ENCODE measurements around the gene CHD5.

Gene CHD5

GRCh38 chr1:6099297-6099696 lies 80.8 kb downstream of the CHD5 start:
- no peak for DNase-seq (ENCODE audit: low spot score)

DNA sequence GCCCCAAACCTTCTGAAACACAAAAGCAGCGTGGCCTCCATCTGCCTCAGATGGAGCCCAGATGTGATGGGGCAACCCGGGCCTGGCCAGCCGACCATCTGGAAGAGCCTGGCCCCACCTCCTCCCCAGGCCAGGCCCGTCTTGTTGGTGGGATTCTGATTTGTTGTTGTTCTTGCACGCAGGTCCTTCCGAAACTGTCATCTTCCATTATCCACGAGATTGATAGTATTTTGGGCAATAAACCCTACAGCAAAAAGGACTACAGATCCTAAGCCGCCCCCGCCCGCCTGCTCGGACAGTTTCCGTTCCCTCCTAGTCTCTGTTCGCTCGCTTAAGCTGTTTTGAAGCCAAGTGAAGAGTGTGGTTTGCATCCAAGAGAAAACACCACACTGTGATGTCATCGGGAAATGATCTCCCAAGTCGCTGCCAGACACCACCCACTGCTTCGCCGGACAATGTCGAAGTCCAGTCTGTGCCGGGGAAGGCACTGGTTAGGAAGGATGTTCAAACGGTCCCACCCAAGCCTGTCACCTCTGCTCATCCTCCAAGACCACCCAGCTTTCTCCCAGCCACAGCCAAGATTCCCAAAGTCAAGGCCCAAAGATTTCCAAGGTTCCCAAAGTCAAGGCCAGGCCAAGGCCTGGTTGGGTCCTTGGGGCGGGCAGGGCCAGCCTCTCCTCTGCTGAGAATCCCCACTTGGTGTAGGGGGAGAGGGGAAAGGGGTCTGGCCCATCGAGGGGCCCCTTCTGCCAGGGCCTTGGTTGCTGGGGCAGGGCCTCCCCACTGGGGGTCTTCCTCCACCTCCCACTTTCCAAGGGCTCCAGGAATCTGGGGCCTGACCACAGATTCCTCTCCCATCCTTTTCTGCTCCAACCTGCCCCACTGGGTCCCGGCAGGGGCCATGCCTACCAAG lies 81.6 kb downstream of the CHD5 start:
- no peak for DNase-seq (ENCODE audit: low spot score)

DNA sequence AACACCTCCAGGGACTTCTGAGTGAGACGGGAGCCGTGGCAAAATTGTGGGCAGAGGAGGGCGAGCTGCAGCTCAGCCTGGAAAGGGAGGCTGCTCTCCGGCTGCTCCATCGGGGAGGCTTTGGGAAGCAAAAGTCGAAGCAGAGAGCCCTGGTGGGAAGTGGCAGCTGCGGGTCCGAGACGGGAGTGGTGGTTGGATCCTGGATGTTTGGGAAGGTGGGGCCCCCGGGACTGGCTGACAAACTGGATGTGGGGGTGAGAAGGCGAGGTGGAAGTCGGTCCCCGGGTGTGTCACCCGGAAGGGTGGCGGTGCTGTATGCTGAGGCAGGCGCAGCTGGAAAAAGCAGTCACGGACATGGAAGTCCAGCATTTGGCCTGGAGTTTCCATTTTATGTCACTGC lies 82.3 kb downstream of the CHD5 start:
- DNase-seq (ENCODE audit: low spot score): no peak

GRCh38 chr1:6097117-6097595 lies 83.0 kb downstream of the CHD5 start:
- DNase-seq (ENCODE audit: low spot score): no peak

DNA sequence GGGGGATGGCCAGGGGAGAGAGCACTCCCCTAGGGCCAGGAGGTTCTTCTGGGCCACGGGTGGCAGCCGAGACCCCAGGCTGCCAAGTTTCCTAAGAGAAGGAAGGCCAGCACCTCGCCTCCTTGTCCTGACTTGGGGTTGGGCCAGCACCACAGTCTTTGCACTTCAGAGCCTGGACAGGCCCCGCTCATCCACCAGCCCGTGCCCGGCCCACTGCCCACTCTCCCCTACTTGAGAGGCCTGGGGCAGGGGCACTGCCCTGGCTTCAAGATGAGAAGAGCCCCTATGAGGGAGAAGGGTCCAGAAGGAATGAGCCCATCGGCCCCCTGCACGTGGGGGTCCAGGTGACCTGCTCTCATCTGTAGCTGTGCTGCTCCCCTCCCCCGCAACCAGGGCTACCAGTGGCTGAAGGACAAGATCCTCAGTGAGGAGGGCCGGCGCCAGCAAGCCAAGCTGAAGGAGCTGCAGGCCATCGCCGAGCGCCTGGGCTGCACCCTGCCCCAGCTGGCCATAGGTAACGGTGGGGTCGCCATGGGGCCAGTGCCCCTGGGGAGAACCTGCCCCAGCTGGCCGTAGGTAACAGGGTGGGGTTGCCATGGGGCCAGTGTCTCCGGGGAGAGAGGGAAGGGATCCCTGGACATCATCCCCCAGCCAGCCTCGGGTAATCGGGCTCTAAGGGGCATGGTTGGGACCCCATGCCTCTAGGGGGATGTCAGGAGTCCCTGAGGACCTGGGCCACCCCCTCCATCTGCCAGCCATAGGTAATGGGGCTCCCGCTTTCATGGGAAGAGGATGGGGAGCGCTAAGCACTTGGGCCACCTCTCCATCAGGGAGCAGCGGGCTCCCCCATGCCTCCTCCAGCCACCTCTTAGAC lies 83.6 kb downstream of the CHD5 start:
- no peak for DNase-seq (ENCODE audit: low spot score)

GRCh38 chr1:6095511-6096242 lies 84.4 kb downstream of the CHD5 start:
- no peak for DNase-seq (ENCODE audit: low spot score)

GRCh38 chr1:6094801-6095505 lies 85.2 kb downstream of the CHD5 start:
- DNase-seq (ENCODE audit: low spot score): no peak

GRCh38 chr1:6094246-6094645 lies 85.9 kb downstream of the CHD5 start:
- DNase-seq (ENCODE audit: low spot score): no peak

DNA sequence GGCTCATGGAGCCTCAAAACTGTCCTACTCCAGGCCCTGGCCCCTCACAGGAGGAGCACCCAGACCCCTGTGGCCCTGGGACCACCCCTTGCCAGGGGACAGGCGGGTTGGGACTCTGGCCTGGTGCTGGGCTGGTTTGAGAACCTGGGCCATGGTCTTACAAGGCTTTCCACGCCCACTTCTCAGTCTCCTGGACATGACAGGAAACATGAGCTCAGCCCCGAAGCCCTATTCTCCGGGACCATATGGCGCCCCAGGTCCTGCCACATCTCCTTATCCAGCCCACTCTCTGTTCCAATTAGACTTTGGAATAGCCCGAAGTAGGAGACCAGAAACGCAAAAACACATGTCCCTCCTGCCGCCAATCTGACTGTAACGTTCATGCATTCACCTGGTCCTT lies 86.5 kb downstream of the CHD5 start:
- DNase-seq (ENCODE audit: low spot score): no peak

GRCh38 chr1:6093071-6093470 lies 87.0 kb downstream of the CHD5 start:
- DNase-seq (ENCODE audit: low spot score): no peak

GRCh38 chr1:6092211-6092610 lies 87.9 kb downstream of the CHD5 start:
- no peak for DNase-seq (ENCODE audit: low spot score)

- no peak for DNase-seq (ENCODE audit: low spot score)
Observed at GRCh38 chr1:6091823-6092109, 88.4 kb downstream of the CHD5 start.

GRCh38 chr1:6090996-6091822 lies 88.9 kb downstream of the CHD5 start:
- DNase-seq (ENCODE audit: low spot score): no peak

DNA sequence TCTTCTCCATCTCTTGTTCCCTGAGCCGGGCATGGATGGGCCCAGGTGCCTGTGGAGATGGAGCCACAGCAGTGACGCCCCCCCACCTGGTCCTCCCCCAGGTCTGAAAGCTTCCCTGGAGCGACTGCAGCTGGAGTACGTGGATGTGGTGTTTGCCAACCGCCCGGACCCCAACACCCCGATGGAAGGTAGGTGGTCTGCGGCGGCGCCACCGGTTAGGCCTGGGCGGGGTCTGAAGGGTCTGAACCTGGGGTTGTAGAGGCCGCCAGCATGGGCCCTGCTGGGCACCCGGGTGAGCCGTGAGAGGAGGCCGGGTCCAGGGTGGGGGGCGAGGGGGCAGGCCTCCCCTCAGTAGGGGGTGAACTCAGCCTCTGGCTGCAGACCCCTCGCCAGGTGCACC lies 89.8 kb downstream of the CHD5 start:
- DNase-seq (ENCODE audit: low spot score): no peak

- no peak for DNase-seq (ENCODE audit: low spot score)
Observed at GRCh38 chr1:6088956-6089355, 91.2 kb downstream of the CHD5 start.

- no peak for DNase-seq (ENCODE audit: low spot score)
Observed at GRCh38 chr1:6087958-6088357, 92.2 kb downstream of the CHD5 start.

- no peak for DNase-seq (ENCODE audit: low spot score)
Observed at GRCh38 chr1:6087377-6087772, 92.7 kb downstream of the CHD5 start.

DNA sequence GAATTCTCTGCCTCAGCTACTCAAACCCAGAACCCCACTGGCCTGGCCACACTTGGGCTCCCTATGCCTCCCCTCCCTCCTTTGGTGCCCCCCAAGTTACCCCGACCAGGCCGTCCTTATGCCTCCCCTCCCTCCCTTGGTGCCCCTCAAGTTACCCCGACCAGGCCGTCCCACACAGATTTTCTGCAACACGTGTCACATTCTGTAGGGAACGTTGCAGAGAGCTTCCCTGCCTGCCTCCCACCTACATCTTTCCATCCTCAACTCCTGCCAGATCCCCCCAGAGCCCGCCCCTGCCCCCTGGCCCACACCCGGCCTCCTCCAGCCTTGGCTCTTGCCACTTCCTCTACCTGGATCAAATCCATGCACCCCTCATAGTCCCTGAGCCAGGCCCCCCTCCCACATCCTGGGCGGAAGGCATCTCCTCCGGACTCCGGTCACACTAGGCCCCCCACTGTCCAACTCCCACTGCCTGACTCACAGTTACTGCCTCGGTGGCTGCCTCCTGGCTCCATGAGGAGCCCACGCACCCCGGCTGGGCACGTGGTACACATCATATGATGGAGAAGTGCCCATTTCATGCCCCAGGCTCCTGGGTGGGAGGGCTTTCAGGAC lies 93.3 kb downstream of the CHD5 start:
- DNase-seq (ENCODE audit: low spot score): no peak

DNA sequence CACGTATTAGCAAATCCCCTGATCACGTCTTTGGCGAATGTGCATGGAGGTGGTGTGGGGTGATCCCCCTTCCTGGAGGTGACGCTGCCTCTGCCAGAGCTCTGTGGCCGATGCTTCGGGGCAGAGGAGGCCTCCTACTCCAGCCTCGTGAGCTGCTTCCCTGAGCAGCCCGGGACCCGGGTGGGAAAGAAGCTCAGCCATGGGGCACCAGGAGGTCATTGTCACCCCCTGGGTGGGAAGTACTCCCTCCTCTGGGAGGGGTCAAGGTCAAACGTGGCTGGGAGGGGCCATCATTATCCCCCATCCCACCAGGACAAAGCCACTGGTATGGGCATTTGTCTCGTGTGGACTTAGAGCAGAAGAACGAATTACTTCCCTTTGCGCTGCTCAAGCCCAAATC lies 93.8 kb downstream of the CHD5 start:
- no peak for DNase-seq (ENCODE audit: low spot score)

GRCh38 chr1:6085666-6086065 lies 94.5 kb downstream of the CHD5 start:
- no peak for DNase-seq (ENCODE audit: low spot score)
